ENCODE measurements around the gene ZBTB40. TPM values are rescaled to one million over a fixed set of nuclear protein-coding genes. Genes with fewer than 3 reads are reported as not detected.

Gene ZBTB40
- total RNA-seq, 1 experiment from 2014 or later = 20.4 TPM

DNA sequence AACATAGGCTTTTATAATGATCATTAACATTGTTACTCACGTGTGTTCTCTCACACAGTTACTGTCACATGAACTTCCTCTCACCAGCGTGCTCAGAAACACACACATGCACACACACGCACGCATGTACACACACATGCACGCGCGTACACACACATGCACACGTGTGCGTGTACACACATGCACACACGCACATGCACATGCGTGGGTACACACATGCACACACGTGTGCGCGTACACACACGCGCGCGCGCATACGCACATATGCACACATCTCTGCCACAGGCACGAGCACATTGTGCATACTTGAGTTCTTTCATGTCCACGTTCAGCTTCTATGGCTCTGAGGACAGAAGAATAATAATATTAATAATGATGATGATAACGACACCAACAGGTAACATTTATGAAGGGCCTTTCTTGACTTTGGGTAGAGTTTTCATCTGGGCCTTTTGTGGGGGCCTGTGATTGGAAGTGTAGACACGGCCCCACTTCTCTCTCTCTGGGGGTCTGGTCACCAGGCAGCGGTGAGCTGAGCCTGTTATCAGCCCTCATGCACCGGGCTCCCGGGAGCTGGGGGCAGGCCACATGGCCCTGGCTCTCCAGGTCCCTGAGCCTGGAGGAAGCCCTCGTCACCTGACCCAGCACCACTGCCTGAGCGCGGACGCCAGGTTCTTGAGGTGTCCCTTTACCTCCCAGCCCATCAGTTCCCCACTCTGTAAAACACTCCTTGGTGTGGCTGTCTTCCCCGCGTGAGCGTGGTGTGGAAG, 118.7 kb downstream of the ZBTB40 start:
- H3K27me3 Mint-ChIP-seq (ENCODE audit: insufficient read depth, unreplicated experiment) = peaks cover 8% of the 10 kb centered on the region

GRCh38 chr1:22572818-22573217, 121.2 kb downstream of the ZBTB40 start:
- BruUV-seq (replicated peaks) = no TSS peak
- Mint-ChIP-seq H3K27ac (ENCODE audit: unreplicated experiment) (no peak overlapping the region), H3K4me1 (ENCODE audit: low read depth, unreplicated experiment) (no peaks in the 10 kb centered on the region), H3K9me3 (ENCODE audit: unreplicated experiment) (peaks cover 9% of the 10 kb centered on the region), H3K27me3 (ENCODE audit: insufficient read depth, unreplicated experiment) (peaks cover 8% of the 10 kb centered on the region), H3K36me3 (ENCODE audit: insufficient read depth, unreplicated experiment) (peaks cover 7% of the 10 kb centered on the region), H3K4me3 (ENCODE audit: unreplicated experiment) (no peak overlapping the region)
- no peak for DNase-seq
- CTCF ChIA-PET = no interaction called here
- intact Hi-C loops (cut with micrococcal nuclease; ENCODE audit: unreplicated experiment) = no loop called here
- Histone ChIP-seq H3K27me3 (replicated peaks; ENCODE audit: control insufficient read depth, insufficient read depth, low read length) (no peaks in the 10 kb centered on the region; the same call in 1 of the 2 replicates), H3K4me1 (no peaks in the 10 kb centered on the region), H3K9me3 (no peaks in the 10 kb centered on the region), H3K36me3 (ENCODE audit: control insufficient read depth, insufficient read depth, low read length) (no peaks in the 10 kb centered on the region), H3K4me3 (ENCODE audit: low read depth, low read length) (no peak overlapping the region)
- TF ChIP-seq, protein P1, sequence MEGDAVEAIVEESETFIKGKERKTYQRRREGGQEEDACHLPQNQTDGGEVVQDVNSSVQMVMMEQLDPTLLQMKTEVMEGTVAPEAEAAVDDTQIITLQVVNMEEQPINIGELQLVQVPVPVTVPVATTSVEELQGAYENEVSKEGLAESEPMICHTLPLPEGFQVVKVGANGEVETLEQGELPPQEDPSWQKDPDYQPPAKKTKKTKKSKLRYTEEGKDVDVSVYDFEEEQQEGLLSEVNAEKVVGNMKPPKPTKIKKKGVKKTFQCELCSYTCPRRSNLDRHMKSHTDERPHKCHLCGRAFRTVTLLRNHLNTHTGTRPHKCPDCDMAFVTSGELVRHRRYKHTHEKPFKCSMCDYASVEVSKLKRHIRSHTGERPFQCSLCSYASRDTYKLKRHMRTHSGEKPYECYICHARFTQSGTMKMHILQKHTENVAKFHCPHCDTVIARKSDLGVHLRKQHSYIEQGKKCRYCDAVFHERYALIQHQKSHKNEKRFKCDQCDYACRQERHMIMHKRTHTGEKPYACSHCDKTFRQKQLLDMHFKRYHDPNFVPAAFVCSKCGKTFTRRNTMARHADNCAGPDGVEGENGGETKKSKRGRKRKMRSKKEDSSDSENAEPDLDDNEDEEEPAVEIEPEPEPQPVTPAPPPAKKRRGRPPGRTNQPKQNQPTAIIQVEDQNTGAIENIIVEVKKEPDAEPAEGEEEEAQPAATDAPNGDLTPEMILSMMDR (IDR thresholded peaks at IDR 0.05; ENCODE audit: insufficient read depth in 1 of 2, low read depth in 1 of 2, low read length in 1 of 2, severe bottlenecking in 1 of 2, unreplicated experiment in 1 of 2) = no peak
- POLR2A ChIA-PET = no interaction called here

More for the DNA sequence above, 118.7 kb downstream of the ZBTB40 start:
- CTCF ChIA-PET = no interaction called here
- TF ChIP-seq, protein P1 (IDR thresholded peaks at IDR 0.05; ENCODE audit: insufficient read depth in 1 of 2, low read depth in 1 of 2, low read length in 1 of 2, severe bottlenecking in 1 of 2, unreplicated experiment in 1 of 2) = no peak
- Histone ChIP-seq H3K4me1 (no peaks in the 10 kb centered on the region), H3K4me3 (ENCODE audit: low read depth, low read length) (no peak overlapping the region), H3K27me3 (replicated peaks; ENCODE audit: control insufficient read depth, insufficient read depth, low read length) (no peaks in the 10 kb centered on the region; the same call in 1 of the 2 replicates), H3K36me3 (ENCODE audit: control insufficient read depth, insufficient read depth, low read length) (no peaks in the 10 kb centered on the region), H3K9me3 (no peaks in the 10 kb centered on the region)
- no peak for DNase-seq
- intact Hi-C loops (cut with micrococcal nuclease; ENCODE audit: unreplicated experiment) = no loop called here
- no peaks in the 10 kb centered on the region for H3K36me3 Mint-ChIP-seq (ENCODE audit: insufficient read depth, unreplicated experiment)
- H3K4me3 Mint-ChIP-seq (ENCODE audit: unreplicated experiment) = no peak overlapping the region
- no peaks in the 10 kb centered on the region for H3K9me3 Mint-ChIP-seq (ENCODE audit: unreplicated experiment)
- H3K27ac Mint-ChIP-seq (ENCODE audit: unreplicated experiment) = no peak overlapping the region
- BruUV-seq (replicated peaks) = no TSS peak
- POLR2A ChIA-PET = no interaction called here
- H3K4me1 Mint-ChIP-seq (ENCODE audit: low read depth, unreplicated experiment) = no peaks in the 10 kb centered on the region

GRCh38 chr1:22573237-22573636, 121.6 kb downstream of the ZBTB40 start:
- peaks cover 12% of the 10 kb centered on the region for H3K9me3 Mint-ChIP-seq (ENCODE audit: unreplicated experiment)
- H3K9me3 ChIP-seq = peaks cover under 1% of the 10 kb centered on the region; the same call in 1 of the 2 replicates
- ChIA-PET POLR2A (no interaction called here), CTCF (no interaction called here)
- peaks cover 7% of the 10 kb centered on the region for H3K36me3 Mint-ChIP-seq (ENCODE audit: insufficient read depth, unreplicated experiment)
- TF ChIP-seq, protein P1 (IDR thresholded peaks at IDR 0.05; ENCODE audit: insufficient read depth in 1 of 2, low read depth in 1 of 2, low read length in 1 of 2, severe bottlenecking in 1 of 2, unreplicated experiment in 1 of 2) = no peak
- H3K27me3 Mint-ChIP-seq (ENCODE audit: insufficient read depth, unreplicated experiment) = peaks cover 8% of the 10 kb centered on the region
- no peaks in the 10 kb centered on the region for H3K4me1 ChIP-seq
- no peaks in the 10 kb centered on the region; the same call in 1 of the 2 replicates for H3K27me3 ChIP-seq (replicated peaks; ENCODE audit: control insufficient read depth, insufficient read depth, low read length)
- no peak overlapping the region for H3K27ac Mint-ChIP-seq (ENCODE audit: unreplicated experiment)
- no peak for DNase-seq
- no peaks in the 10 kb centered on the region for H3K36me3 ChIP-seq (ENCODE audit: control insufficient read depth, insufficient read depth, low read length)
- no peaks in the 10 kb centered on the region for H3K4me1 Mint-ChIP-seq (ENCODE audit: low read depth, unreplicated experiment)
- BruUV-seq (replicated peaks) = no TSS peak
- no peak overlapping the region for H3K4me3 Mint-ChIP-seq (ENCODE audit: unreplicated experiment)
- intact Hi-C loops (cut with micrococcal nuclease; ENCODE audit: unreplicated experiment) = no loop called here
- H3K4me3 ChIP-seq (ENCODE audit: low read depth, low read length) = no peak overlapping the region
